Endothelial cell of umbilical vein (primary cell): ENCODE results near the gene CCDC157.

Source experiments
- CTCF ChIP-seq, 2 donors: IDR thresholded peaks; 1 replicate in 1 of 2; 2 replicates in 1 of 2; pipeline ENCODE4 v1.5.1; 2011; ENCODE audit warnings: low read length in 2 of 2, mild to moderate bottlenecking in 2 of 2, moderate library complexity in 2 of 2, control low read depth in 1 of 2, inconsistent platforms in 1 of 2, low read depth in 1 of 2; ENCODE audit not compliant: insufficient read depth in 1 of 2; ENCODE audit errors: extremely low read depth in 1 of 2
- EZH2 ChIP-seq: IDR thresholded peaks from 2 replicates; pipeline ENCODE4 v1.6.1; 2012; ENCODE audit warnings: borderline replicate concordance, low read depth, mild to moderate bottlenecking, moderate library complexity, low read length, inconsistent platforms; ENCODE audit not compliant: severe bottlenecking
- GATA2 ChIP-seq: IDR thresholded peaks from 2 replicates; pipeline ENCODE4 v1.7.0; 2011; ENCODE audit warnings: low read depth, mild to moderate bottlenecking, moderate library complexity, mixed read lengths, low read length; ENCODE audit not compliant: insufficient read length, insufficient read depth
- MYC ChIP-seq: IDR thresholded peaks from one replicate; pipeline ENCODE4 v1.6.1; 2011; ENCODE audit warnings: mild to moderate bottlenecking, low read depth, low read length
- POLR2A ChIP-seq: IDR thresholded peaks from 2 replicates; pipeline ENCODE4 v1.6.1; 2012; ENCODE audit warnings: low read depth, mild to moderate bottlenecking, control low read depth, low read length
- POLR2AphosphoS5 ChIP-seq: IDR thresholded peaks from 2 replicates; pipeline ENCODE4 v1.6.1; 2012; ENCODE audit warnings: low read depth, mild to moderate bottlenecking, control low read depth, low read length, moderate library complexity; ENCODE audit not compliant: insufficient read depth

GRCh38 chr22:30381264-30381663 lies 24.5 kb downstream of the CCDC157 start:
- TF ChIP-seq POLR2AphosphoS5 (no peak), CTCF (IDR thresholded peaks at IDR 0.05; ENCODE audit: extremely low read depth in 1 of 2, insufficient read depth in 1 of 2, low read depth in 1 of 2, low read length in 2 of 2) (no peak), POLR2A (no peak), EZH2 (no peak), MYC (no peak), GATA2 (no peak)
